ENCODE data around the gene USP25.
"Not testable (repeated sequence)": the region's sequence is repeated elsewhere in the genome, so short reads cannot be mapped to it uniquely, and the experiment has no call there.

Gene USP25

GRCh38 chr21:15735409-15735808, 5.6 kb downstream of the USP25 start:
- H3K9me3 ChIP-seq (ENCODE audit: control insufficient read depth, low read length): no peaks in the 10 kb centered on the region
- no peaks in the 10 kb centered on the region for H3K4me1 ChIP-seq
- no peak overlapping the region for H3K4me3 ChIP-seq (ENCODE audit: low read depth, low read length)
- TF ChIP-seq, protein P1, sequence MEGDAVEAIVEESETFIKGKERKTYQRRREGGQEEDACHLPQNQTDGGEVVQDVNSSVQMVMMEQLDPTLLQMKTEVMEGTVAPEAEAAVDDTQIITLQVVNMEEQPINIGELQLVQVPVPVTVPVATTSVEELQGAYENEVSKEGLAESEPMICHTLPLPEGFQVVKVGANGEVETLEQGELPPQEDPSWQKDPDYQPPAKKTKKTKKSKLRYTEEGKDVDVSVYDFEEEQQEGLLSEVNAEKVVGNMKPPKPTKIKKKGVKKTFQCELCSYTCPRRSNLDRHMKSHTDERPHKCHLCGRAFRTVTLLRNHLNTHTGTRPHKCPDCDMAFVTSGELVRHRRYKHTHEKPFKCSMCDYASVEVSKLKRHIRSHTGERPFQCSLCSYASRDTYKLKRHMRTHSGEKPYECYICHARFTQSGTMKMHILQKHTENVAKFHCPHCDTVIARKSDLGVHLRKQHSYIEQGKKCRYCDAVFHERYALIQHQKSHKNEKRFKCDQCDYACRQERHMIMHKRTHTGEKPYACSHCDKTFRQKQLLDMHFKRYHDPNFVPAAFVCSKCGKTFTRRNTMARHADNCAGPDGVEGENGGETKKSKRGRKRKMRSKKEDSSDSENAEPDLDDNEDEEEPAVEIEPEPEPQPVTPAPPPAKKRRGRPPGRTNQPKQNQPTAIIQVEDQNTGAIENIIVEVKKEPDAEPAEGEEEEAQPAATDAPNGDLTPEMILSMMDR (IDR thresholded peaks at IDR 0.05): no peak
- H3K9ac ChIP-seq: no peak overlapping the region
- no peak overlapping the region for H3K27ac ChIP-seq
- H2AFZ ChIP-seq: no peak overlapping the region
- no peak overlapping the region for H3K4me2 ChIP-seq (ENCODE audit: low read length)
- no peaks in the 10 kb centered on the region for H3K27me3 ChIP-seq (ENCODE audit: control insufficient read depth, insufficient read depth, low read length)
- H3K36me3 ChIP-seq (ENCODE audit: control insufficient read depth, insufficient read depth, low read length): no peaks in the 10 kb centered on the region
- H3K79me2 ChIP-seq: peaks cover 20% of the 10 kb centered on the region

- not testable (repeated sequence) for H3K9me3 ChIP-seq (ENCODE audit: control insufficient read depth, low read length); H3K36me3 ChIP-seq (ENCODE audit: control insufficient read depth, insufficient read depth, low read length); H3K4me2 ChIP-seq (ENCODE audit: low read length); H3K27ac ChIP-seq; H3K4me1 ChIP-seq; H3K4me3 ChIP-seq (ENCODE audit: low read depth, low read length); H2AFZ ChIP-seq; H3K27me3 ChIP-seq (ENCODE audit: control insufficient read depth, insufficient read depth, low read length); H3K9ac ChIP-seq
- H3K79me2 ChIP-seq: peaks cover 20% of the 10 kb centered on the region
Measured at GRCh38 chr21:15735931-15736330, 6.1 kb downstream of the USP25 start.

- peaks cover 27% of the 10 kb centered on the region for H3K79me2 ChIP-seq
- not testable (repeated sequence) for H3K27ac ChIP-seq; H3K9me3 ChIP-seq (ENCODE audit: control insufficient read depth, low read length); H3K36me3 ChIP-seq (ENCODE audit: control insufficient read depth, insufficient read depth, low read length); H3K9ac ChIP-seq; H3K4me3 ChIP-seq (ENCODE audit: low read depth, low read length); H3K4me1 ChIP-seq; H3K27me3 ChIP-seq (ENCODE audit: control insufficient read depth, insufficient read depth, low read length); H3K4me2 ChIP-seq (ENCODE audit: low read length); H2AFZ ChIP-seq
Measured at GRCh38 chr21:15738779-15739178, 9.0 kb downstream of the USP25 start.

- Histone ChIP-seq H3K4me1 (no peaks in the 10 kb centered on the region), H3K79me2 (peaks cover 35% of the 10 kb centered on the region), H3K27me3 (ENCODE audit: control insufficient read depth, insufficient read depth, low read length) (no peaks in the 10 kb centered on the region), H2AFZ (no peak overlapping the region), H3K9me3 (ENCODE audit: control insufficient read depth, low read length) (no peaks in the 10 kb centered on the region), H3K27ac (no peak overlapping the region), H3K4me2 (ENCODE audit: low read length) (no peak overlapping the region), H3K36me3 (ENCODE audit: control insufficient read depth, insufficient read depth, low read length) (no peaks in the 10 kb centered on the region), H3K9ac (no peak overlapping the region), H3K4me3 (ENCODE audit: low read depth, low read length) (no peak overlapping the region)
- TF ChIP-seq, protein P1 (IDR thresholded peaks at IDR 0.05): no peak
Measured at GRCh38 chr21:15740383-15740782, 10.6 kb downstream of the USP25 start.

DNA sequence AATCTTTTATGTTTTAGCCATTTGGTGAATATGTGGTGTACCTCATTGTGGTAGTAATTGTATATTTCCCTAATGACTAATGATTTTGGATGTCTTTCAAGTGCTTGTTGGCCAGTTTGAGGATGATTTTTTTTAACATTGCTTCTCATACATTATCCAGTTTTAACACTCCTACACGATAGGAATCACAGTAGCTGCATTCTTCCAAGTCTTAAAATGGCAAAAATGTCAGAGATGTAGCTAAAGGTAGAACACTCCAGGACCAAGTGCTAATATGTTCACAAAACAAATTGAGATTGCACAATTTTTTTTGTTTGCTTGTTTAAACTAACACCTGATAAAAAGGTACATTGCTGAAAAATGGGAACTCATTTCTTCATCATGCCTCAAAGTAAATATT, 11.7 kb downstream of the USP25 start:
- no peak overlapping the region for H3K9ac ChIP-seq
- H3K79me2 ChIP-seq: peaks cover 35% of the 10 kb centered on the region
- no peaks in the 10 kb centered on the region for H3K9me3 ChIP-seq (ENCODE audit: control insufficient read depth, low read length)
- H2AFZ ChIP-seq: no peak overlapping the region
- H3K27me3 ChIP-seq (ENCODE audit: control insufficient read depth, insufficient read depth, low read length): no peaks in the 10 kb centered on the region
- no peaks in the 10 kb centered on the region for H3K4me1 ChIP-seq
- H3K4me2 ChIP-seq (ENCODE audit: low read length): no peak overlapping the region
- H3K36me3 ChIP-seq (ENCODE audit: control insufficient read depth, insufficient read depth, low read length): no peaks in the 10 kb centered on the region
- TF ChIP-seq, protein P1 (IDR thresholded peaks at IDR 0.05): no peak
- no peak overlapping the region for H3K27ac ChIP-seq
- H3K4me3 ChIP-seq (ENCODE audit: low read depth, low read length): no peak overlapping the region

GRCh38 chr21:15742052-15742670, 12.4 kb downstream of the USP25 start:
- H2AFZ ChIP-seq: no peak overlapping the region
- H3K4me1 ChIP-seq: no peaks in the 10 kb centered on the region
- peaks cover 36% of the 10 kb centered on the region for H3K79me2 ChIP-seq
- no peaks in the 10 kb centered on the region for H3K36me3 ChIP-seq (ENCODE audit: control insufficient read depth, insufficient read depth, low read length)
- TF ChIP-seq, protein P1 (IDR thresholded peaks at IDR 0.05): no peak
- H3K9me3 ChIP-seq (ENCODE audit: control insufficient read depth, low read length): no peaks in the 10 kb centered on the region
- H3K9ac ChIP-seq: no peak overlapping the region
- H3K27ac ChIP-seq: no peak overlapping the region
- H3K4me3 ChIP-seq (ENCODE audit: low read depth, low read length): no peak overlapping the region
- H3K27me3 ChIP-seq (ENCODE audit: control insufficient read depth, insufficient read depth, low read length): no peaks in the 10 kb centered on the region
- H3K4me2 ChIP-seq (ENCODE audit: low read length): no peak overlapping the region
